HG03342 (cell line): Measurements from ENCODE around the gene SORCS2.
"Not testable (repeated sequence)": the region's sequence is repeated elsewhere in the genome, so short reads cannot be mapped to it uniquely, and the experiment has no call there.

Experiments used
- ATAC-seq: cut with Tn5 transposase; IDR thresholded peaks from one replicate; pipeline ENCODE4 v1.9.1; 2021; ENCODE audit warnings: mild to moderate bottlenecking, moderate library complexity; ENCODE audit not compliant: unreplicated experiment

The SORCS2 gene

GRCh38 chr4:7199129-7199725, 6.9 kb downstream of the SORCS2 start:
- no peak for ATAC-seq

- no peak for ATAC-seq
Observed at GRCh38 chr4:7199771-7200441, 7.6 kb downstream of the SORCS2 start.

GRCh38 chr4:7200801-7201200, 8.5 kb downstream of the SORCS2 start:
- no peak for ATAC-seq

- no peak for ATAC-seq
Observed at GRCh38 chr4:7201420-7202305, 9.3 kb downstream of the SORCS2 start.

GRCh38 chr4:7202411-7202810, 10.1 kb downstream of the SORCS2 start:
- ATAC-seq = no peak

GRCh38 chr4:7204656-7205387, 12.5 kb downstream of the SORCS2 start:
- ATAC-seq = no peak

- no peak for ATAC-seq
Observed at GRCh38 chr4:7206385-7206784, 14.0 kb downstream of the SORCS2 start.

GRCh38 chr4:7206911-7207567, 14.7 kb downstream of the SORCS2 start:
- no peak for ATAC-seq

- no peak for ATAC-seq
Observed at GRCh38 chr4:7207628-7208231, 15.4 kb downstream of the SORCS2 start.

GRCh38 chr4:7208509-7209451, 16.4 kb downstream of the SORCS2 start:
- ATAC-seq = no peak

- no peak for ATAC-seq
Observed at GRCh38 chr4:7209699-7210098, 17.4 kb downstream of the SORCS2 start.

GRCh38 chr4:7210824-7211223, 18.5 kb downstream of the SORCS2 start:
- no peak for ATAC-seq

- ATAC-seq = no peak
Observed at GRCh38 chr4:7212101-7212674, 19.9 kb downstream of the SORCS2 start.

- no peak for ATAC-seq
Observed at GRCh38 chr4:7212921-7213320, 20.6 kb downstream of the SORCS2 start.

- ATAC-seq = no peak
Observed at GRCh38 chr4:7213807-7214206, 21.5 kb downstream of the SORCS2 start.

GRCh38 chr4:7214359-7214758, 22.0 kb downstream of the SORCS2 start:
- ATAC-seq = no peak

GRCh38 chr4:7215187-7215586, 22.8 kb downstream of the SORCS2 start:
- not testable (repeated sequence) for ATAC-seq

- no peak for ATAC-seq
Observed at GRCh38 chr4:7217039-7217438, 24.7 kb downstream of the SORCS2 start.
